HEK293 (cell line): ENCODE results near the gene SBSN.
A peak's percentile ranks its signal among the peaks of the same experiment; 100 is the strongest.

Experiments used
- HIC1 ChIP-seq: fragments of 450-650 bp; formaldehyde crosslinking; IDR thresholded peaks from 2 replicates; pipeline ENCODE4 v1.5.1; 2016; ENCODE audit warnings: missing biosample characterization, missing genetic modification characterization
- KLF1 ChIP-seq: fragments of 450-650 bp; formaldehyde crosslinking; IDR thresholded peaks from 2 replicates; pipeline ENCODE4 v1.5.1; 2016; ENCODE audit warnings: missing biosample characterization, missing genetic modification characterization
- KLF10 ChIP-seq: fragments of 450-650 bp; IDR thresholded peaks from 2 replicates; pipeline ENCODE4 v1.5.1; 2018; ENCODE audit warnings: missing biosample characterization, mild to moderate bottlenecking, missing genetic modification characterization
- MZF1 ChIP-seq: fragments of 450-650 bp; formaldehyde crosslinking; IDR thresholded peaks from 2 replicates; pipeline ENCODE4 v1.5.1; 2017; ENCODE audit warnings: missing biosample characterization, missing genetic modification characterization, borderline replicate concordance
- OSR2 ChIP-seq: fragments of 450-650 bp; formaldehyde crosslinking; IDR thresholded peaks from 2 replicates; pipeline ENCODE4 v1.5.1; 2016; ENCODE audit warnings: missing biosample characterization, missing genetic modification characterization
- RBAK ChIP-seq: fragments of 450-650 bp; formaldehyde crosslinking; IDR thresholded peaks from 2 replicates; pipeline ENCODE4 v1.5.1; 2016; ENCODE audit warnings: missing biosample characterization, missing genetic modification characterization
- SETDB1 ChIP-seq: IDR thresholded peaks from one replicate; pipeline ENCODE4 v1.6.1; 2017; ENCODE audit warnings: mild to moderate bottlenecking, low read length, moderate library complexity, mixed read lengths; ENCODE audit not compliant: insufficient read length
- TCF7L2 ChIP-seq: IDR thresholded peaks from 2 replicates; pipeline ENCODE4 v1.6.1; 2011; ENCODE audit warnings: low read depth, mild to moderate bottlenecking, inconsistent platforms, low read length, moderate library complexity, borderline replicate concordance
- YY2 ChIP-seq: fragments of 450-650 bp; formaldehyde crosslinking; IDR thresholded peaks from 2 replicates; pipeline ENCODE4 v1.5.1; 2016; ENCODE audit warnings: missing biosample characterization, missing genetic modification characterization
- ZBTB20 ChIP-seq: fragments of 450-650 bp; formaldehyde crosslinking; IDR thresholded peaks from 2 replicates; pipeline ENCODE4 v1.5.1; 2016; ENCODE audit warnings: missing biosample characterization, missing genetic modification characterization
- ZIC2 ChIP-seq: fragments of 450-650 bp; formaldehyde crosslinking; IDR thresholded peaks from 2 replicates; pipeline ENCODE4 v1.5.1; 2016; ENCODE audit warnings: missing biosample characterization, missing genetic modification characterization
- ZNF112 ChIP-seq: fragments of 450-650 bp; formaldehyde crosslinking; IDR thresholded peaks from 2 replicates; pipeline ENCODE4 v1.5.0; 2017; ENCODE audit warnings: missing biosample characterization, missing genetic modification characterization
- ZNF146 ChIP-seq: fragments of 450-650 bp; formaldehyde crosslinking; IDR thresholded peaks from 2 replicates; pipeline ENCODE4 v1.5.1; 2016; ENCODE audit warnings: missing biosample characterization, missing genetic modification characterization
- ZNF211 ChIP-seq: fragments of 450-650 bp; formaldehyde crosslinking; IDR thresholded peaks from 2 replicates; pipeline ENCODE4 v1.5.1; 2016; ENCODE audit warnings: low read depth, missing biosample characterization, missing genetic modification characterization
- ZNF324 ChIP-seq: fragments of 450-650 bp; formaldehyde crosslinking; IDR thresholded peaks from 2 replicates; pipeline ENCODE4 v1.5.1; 2016; ENCODE audit warnings: missing biosample characterization, missing genetic modification characterization
- ZNF335 ChIP-seq: fragments of 450-650 bp; formaldehyde crosslinking; conservative IDR thresholded peaks from 2 replicates; pipeline ENCODE4 v1.5.1; 2016; ENCODE audit warnings: missing biosample characterization, missing genetic modification characterization
- ZNF341 ChIP-seq: fragments of 450-650 bp; formaldehyde crosslinking; IDR thresholded peaks from 2 replicates; pipeline ENCODE4; 2016; ENCODE audit warnings: low read depth, missing biosample characterization, missing genetic modification characterization
- ZNF426 ChIP-seq: fragments of 450-650 bp; formaldehyde crosslinking; IDR thresholded peaks from 2 replicates; pipeline ENCODE4 v1.5.1; 2017; ENCODE audit warnings: missing biosample characterization, missing genetic modification characterization, mild to moderate bottlenecking, inconsistent platforms, moderate library complexity
- ZNF513 ChIP-seq: fragments of 450-650 bp; IDR thresholded peaks from 2 replicates; pipeline ENCODE4 v1.5.1; 2018; ENCODE audit warnings: missing biosample characterization, missing genetic modification characterization
- ZNF549 ChIP-seq: fragments of 450-650 bp; IDR thresholded peaks from 2 replicates; pipeline ENCODE4 v1.5.1; 2018; ENCODE audit warnings: missing biosample characterization, missing genetic modification characterization, mild to moderate bottlenecking, inconsistent platforms, moderate library complexity
- ZNF571 ChIP-seq: fragments of 450-650 bp; formaldehyde crosslinking; IDR thresholded peaks from 2 replicates; pipeline ENCODE4 v1.5.0; 2017; ENCODE audit warnings: missing biosample characterization, missing genetic modification characterization
- ZNF610 ChIP-seq: fragments of 450-650 bp; formaldehyde crosslinking; IDR thresholded peaks from 2 replicates; pipeline ENCODE4 v1.5.1; 2016; ENCODE audit warnings: missing biosample characterization, missing genetic modification characterization, borderline replicate concordance
- ZNF624 ChIP-seq: fragments of 450-650 bp; formaldehyde crosslinking; IDR thresholded peaks from 2 replicates; pipeline ENCODE4 v1.5.1; 2017; ENCODE audit warnings: missing biosample characterization, missing genetic modification characterization
- ZNF654 ChIP-seq: fragments of 450-650 bp; formaldehyde crosslinking; IDR thresholded peaks from 2 replicates; pipeline ENCODE4 v1.5.1; 2016; ENCODE audit warnings: low read depth, missing biosample characterization, missing genetic modification characterization
- ZNF707 ChIP-seq: fragments of 450-650 bp; formaldehyde crosslinking; IDR thresholded peaks from 2 replicates; pipeline ENCODE4 v1.5.1; 2016; ENCODE audit warnings: missing biosample characterization, missing genetic modification characterization
- ZSCAN16 ChIP-seq: fragments of 450-650 bp; formaldehyde crosslinking; IDR thresholded peaks from 2 replicates; pipeline ENCODE4 v1.5.1; 2016; ENCODE audit warnings: missing biosample characterization, missing genetic modification characterization
- ZSCAN23 ChIP-seq: fragments of 450-650 bp; formaldehyde crosslinking; IDR thresholded peaks from 2 replicates; pipeline ENCODE4 v1.5.1; 2016; ENCODE audit warnings: missing biosample characterization, missing genetic modification characterization
- TF ChIP-seq, protein P1 (sequence below): fragments of 450-650 bp; formaldehyde crosslinking; IDR thresholded peaks from 2 replicates; pipeline ENCODE4 v1.5.1; 2016; ENCODE audit warnings: missing biosample characterization, missing genetic modification characterization, borderline replicate concordance
- TF ChIP-seq, protein P2 (sequence below): fragments of 450-650 bp; formaldehyde crosslinking; IDR thresholded peaks from 2 replicates; pipeline ENCODE4 v1.5.1; 2016; ENCODE audit warnings: missing biosample characterization, missing genetic modification characterization

Gene SBSN

DNA sequence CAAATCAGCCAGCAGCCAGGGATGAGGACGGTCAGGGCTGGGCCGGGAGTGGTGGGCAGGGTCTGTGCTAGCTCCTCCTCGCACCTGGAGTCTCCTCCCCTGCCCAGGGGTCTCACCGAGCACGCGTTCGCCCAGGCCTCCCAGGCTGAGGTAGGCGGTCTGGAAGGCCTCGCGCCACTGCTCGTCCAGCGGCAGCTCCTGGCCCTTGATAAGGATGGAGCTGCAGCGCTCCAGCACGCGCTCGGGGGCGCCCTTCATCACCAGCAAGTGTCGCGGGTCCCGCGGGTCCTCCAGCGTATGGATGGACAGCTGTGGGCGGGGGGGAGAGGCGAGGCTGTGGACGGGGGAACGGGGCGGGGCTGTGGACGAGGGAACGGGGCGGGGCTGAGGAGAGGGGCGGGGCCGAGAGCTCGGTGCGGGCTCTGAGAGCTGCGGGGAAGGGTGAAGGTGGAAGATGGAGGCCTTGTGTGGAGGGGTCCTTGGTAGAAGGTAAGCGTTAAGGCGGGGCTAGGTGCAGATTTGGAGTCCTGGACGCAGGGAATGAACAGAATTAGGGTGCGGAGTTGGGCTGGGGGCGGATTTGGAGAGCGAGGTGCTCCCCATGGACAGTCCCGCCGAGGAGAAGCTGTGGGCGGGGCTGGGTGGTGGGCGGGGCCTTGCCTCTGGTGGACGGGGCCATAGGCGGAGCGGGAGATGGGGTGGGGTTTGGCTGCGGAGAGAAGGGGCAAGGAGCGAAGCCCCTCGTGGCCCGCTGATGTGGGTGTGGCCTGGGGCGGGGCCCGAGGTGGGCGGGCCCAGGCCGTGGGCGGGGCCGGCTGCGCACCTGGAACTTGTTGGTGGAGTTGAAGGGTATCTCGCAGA, 29.7 kb upstream of the SBSN start (continued):
- TF ChIP-seq ZSCAN23 (tag by site-specific recombination) (peak; percentile 94), ZNF324 (tag by site-specific recombination) (no peak; the same call in 1 of the 2 replicates), ZNF146 (tag by site-specific recombination) (peak; percentile 34; the same call in 1 of the 2 replicates), ZNF571 (tag by site-specific recombination) (no peak), ZNF426 (tag by site-specific recombination) (no peak), ZNF707 (tag by site-specific recombination) (no peak; the same call in 1 of the 2 replicates), TCF7L2 (no peak), MZF1 (tag by site-specific recombination) (no peak), ZNF610 (tag by site-specific recombination) (no peak), ZNF549 (tag by site-specific recombination) (no peak), ZIC2 (tag by site-specific recombination) (no peak), ZSCAN16 (tag by site-specific recombination) (peak; percentile 91), OSR2 (no peak), ZNF624 (tag by site-specific recombination) (no peak), RBAK (no peak), ZNF211 (tag by site-specific recombination) (no peak), ZNF654 (tag by site-specific recombination) (no peak), ZNF112 (tag by site-specific recombination) (no peak), HIC1 (tag by site-specific recombination) (no peak), ZNF341 (tag by site-specific recombination) (no peak), KLF10 (tag by site-specific recombination) (no peak; the same call in 1 of the 2 replicates), ZBTB20 (peak; percentile 46; the same call in 1 of the 2 replicates), KLF1 (tag by site-specific recombination) (peak; percentile 97), ZNF513 (tag by site-specific recombination) (no peak), YY2 (tag by site-specific recombination) (peak; percentile 17; the same call in 1 of the 2 replicates), SETDB1 (no peak), ZNF335 (peak; percentile 94)
- TF ChIP-seq, protein P1, sequence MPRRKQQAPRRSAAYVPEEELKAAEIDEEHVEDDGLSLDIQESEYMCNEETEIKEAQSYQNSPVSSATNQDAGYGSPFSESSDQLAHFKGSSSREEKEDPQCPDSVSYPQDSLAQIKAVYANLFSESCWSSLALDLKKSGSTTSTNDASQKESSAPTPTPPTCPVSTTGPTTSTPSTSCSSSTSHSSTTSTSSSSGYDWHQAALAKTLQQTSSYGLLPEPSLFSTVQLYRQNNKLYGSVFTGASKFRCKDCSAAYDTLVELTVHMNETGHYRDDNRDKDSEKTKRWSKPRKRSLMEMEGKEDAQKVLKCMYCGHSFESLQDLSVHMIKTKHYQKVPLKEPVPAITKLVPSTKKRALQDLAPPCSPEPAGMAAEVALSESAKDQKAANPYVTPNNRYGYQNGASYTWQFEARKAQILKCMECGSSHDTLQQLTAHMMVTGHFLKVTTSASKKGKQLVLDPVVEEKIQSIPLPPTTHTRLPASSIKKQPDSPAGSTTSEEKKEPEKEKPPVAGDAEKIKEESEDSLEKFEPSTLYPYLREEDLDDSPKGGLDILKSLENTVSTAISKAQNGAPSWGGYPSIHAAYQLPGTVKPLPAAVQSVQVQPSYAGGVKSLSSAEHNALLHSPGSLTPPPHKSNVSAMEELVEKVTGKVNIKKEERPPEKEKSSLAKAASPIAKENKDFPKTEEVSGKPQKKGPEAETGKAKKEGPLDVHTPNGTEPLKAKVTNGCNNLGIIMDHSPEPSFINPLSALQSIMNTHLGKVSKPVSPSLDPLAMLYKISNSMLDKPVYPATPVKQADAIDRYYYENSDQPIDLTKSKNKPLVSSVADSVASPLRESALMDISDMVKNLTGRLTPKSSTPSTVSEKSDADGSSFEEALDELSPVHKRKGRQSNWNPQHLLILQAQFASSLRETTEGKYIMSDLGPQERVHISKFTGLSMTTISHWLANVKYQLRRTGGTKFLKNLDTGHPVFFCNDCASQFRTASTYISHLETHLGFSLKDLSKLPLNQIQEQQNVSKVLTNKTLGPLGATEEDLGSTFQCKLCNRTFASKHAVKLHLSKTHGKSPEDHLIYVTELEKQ (tag by site-specific recombination) = no peak
- TF ChIP-seq, protein P2, sequence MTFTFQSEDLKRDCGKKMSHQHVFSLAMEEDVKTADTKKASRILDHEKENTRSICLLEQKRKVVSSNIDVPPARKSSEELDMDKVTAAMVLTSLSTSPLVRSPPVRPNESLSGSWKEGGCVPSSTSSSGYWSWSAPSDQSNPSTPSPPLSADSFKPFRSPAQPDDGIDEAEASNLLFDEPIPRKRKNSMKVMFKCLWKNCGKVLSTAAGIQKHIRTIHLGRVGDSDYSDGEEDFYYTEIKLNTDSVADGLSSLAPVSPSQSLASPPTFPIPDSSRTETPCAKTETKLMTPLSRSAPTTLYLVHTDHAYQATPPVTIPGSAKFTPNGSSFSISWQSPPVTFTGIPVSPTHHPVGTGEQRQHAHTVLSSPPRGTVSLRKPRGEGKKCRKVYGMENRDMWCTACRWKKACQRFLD (tag by site-specific recombination) = no peak
